D721Med (cell line): ENCODE results near the gene DYNAP.
A peak's percentile ranks its signal among the peaks of the same experiment; 100 is the strongest.

ENCODE experiments used
- DNase-seq: peaks from one replicate; pipeline ENCODE4 v3.0.0; 2011; ENCODE audit warnings: low spot score; ENCODE audit not compliant: insufficient read length
- FAIRE-seq: peaks from 2 replicates; lab custom pipeline; 2011; peaks lifted over from hg19 to GRCh38; lab: Jason Lieb, UNC
- TF ChIP-seq, protein P1 (sequence below): IDR thresholded peaks from 2 replicates; pipeline ENCODE4 v1.5.1; 2012; ENCODE audit warnings: mild to moderate bottlenecking, control low read depth; ENCODE audit not compliant: insufficient read depth; ENCODE audit errors: missing control alignments

DYNAP gene

DNA sequence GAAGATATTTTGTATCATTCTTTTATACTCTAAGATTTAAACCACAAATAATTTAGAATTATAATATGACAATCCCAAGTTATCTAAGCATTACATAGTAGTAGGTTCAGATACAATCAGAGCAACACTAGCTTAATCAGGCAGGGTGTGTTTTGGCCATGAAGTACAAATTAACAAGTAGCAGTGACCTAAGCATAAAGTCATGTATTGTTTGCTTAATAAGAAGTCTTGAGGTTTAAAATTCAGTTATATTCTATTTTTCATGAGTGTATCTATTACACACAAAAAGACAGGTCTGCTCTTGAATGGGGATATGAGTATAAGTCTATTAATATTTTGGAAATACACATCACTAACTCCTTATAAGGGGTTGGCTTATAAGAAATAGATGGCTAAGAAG is 39.9 kb downstream of the DYNAP start:
- FAIRE-seq (no peak), DNase-seq (no peak)
- TF ChIP-seq, protein P1, sequence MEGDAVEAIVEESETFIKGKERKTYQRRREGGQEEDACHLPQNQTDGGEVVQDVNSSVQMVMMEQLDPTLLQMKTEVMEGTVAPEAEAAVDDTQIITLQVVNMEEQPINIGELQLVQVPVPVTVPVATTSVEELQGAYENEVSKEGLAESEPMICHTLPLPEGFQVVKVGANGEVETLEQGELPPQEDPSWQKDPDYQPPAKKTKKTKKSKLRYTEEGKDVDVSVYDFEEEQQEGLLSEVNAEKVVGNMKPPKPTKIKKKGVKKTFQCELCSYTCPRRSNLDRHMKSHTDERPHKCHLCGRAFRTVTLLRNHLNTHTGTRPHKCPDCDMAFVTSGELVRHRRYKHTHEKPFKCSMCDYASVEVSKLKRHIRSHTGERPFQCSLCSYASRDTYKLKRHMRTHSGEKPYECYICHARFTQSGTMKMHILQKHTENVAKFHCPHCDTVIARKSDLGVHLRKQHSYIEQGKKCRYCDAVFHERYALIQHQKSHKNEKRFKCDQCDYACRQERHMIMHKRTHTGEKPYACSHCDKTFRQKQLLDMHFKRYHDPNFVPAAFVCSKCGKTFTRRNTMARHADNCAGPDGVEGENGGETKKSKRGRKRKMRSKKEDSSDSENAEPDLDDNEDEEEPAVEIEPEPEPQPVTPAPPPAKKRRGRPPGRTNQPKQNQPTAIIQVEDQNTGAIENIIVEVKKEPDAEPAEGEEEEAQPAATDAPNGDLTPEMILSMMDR, result no peak

DNA sequence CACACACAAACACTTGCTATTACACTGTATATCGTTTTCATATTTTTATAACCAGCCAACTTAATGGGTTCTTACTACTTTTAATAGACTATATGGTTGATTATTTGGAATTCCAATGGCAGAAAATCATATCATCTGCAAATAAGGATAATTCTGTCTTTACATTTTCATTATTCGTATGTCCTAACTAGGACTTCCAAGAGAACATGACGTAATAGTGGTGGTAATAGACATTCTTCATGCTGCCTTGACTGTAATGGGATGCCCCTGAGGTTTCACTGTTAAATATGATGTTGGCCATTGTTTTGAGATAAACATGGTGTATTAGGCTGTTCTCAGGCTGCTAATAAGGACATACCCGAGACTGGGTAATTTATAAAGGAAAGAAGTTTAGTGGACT is 45.2 kb downstream of the DYNAP start:
- TF ChIP-seq, protein P1, result no peak
- no peak for DNase-seq
- no peak for FAIRE-seq

DNA sequence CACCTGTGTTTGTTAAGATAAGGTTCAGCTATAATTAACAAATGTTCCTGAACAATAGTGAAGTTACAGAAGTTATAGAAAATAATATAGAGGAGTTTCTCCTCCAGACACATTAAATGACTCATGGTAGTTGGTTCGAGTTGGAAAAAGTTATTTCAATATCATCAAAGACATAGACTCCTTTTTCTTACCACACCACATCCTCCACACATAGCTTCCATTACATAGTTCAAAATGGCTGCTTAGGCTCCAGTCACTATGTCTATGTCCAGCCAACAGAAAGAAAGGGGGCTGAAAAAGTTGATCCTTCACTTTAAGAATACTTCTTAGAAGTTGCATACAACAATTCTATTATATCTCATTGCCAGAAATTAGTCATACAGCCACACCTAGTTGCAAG is 50.7 kb downstream of the DYNAP start:
- TF ChIP-seq, protein P1, result no peak
- no peak for FAIRE-seq
- no peak for DNase-seq

DNA sequence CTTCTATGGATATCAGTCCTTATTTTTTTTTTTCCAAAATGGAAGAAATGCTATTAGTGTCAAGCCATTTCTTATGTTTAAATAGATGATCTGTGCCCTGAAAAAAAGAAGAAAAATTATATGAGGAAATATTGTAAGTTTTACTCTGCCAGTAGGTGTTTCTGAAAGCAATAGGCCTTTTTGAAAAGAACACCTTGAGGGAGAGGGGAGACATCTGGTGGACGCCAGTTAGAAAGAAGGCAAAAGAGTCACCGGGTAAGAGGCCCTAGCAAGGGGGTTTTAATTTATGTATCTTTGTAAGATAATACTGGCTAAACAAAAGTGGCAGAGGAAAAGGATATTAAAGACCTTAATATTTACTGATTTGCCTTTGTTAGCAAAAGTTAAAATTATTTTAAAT is 56.1 kb downstream of the DYNAP start:
- TF ChIP-seq, protein P1, result peak; percentile 49
- DNase-seq, result no peak
- no peak for FAIRE-seq
